Naive thymus-derived CD8-positive, alpha-beta T cell (primary cell): ENCODE measurements around the gene PCDHA7. TPM values are rescaled to one million over a fixed set of nuclear protein-coding genes. Genes with fewer than 3 reads are reported as not detected.
A peak's percentile ranks its signal among the peaks of the same experiment; 100 is the strongest.
"Not testable (repeated sequence)": the region's sequence is repeated elsewhere in the genome, so short reads cannot be mapped to it uniquely, and the experiment has no call there.

Experiments used
- ATAC-seq, 2 donors: fragments of 150-1000 bp; cut with Tn5 transposase in 1 of 2; sonication (Bioruptor Pico), chemical (Tn5 transposase) in 1 of 2; 1 replicate in 1 of 2; 2 replicates in 1 of 2; pipeline ENCODE4 v1.10.0; 2021; ENCODE audit warnings: mild to moderate bottlenecking in 2 of 2, moderate library complexity in 2 of 2
- POLR2A ChIA-PET: fragments of 350-600 bp; sonication (Branson Sonifier 250); formaldehyde crosslinking; loops from one replicate; lab custom pipeline; 2021; ENCODE audit warnings: antibody characterized with exemption; lab: Charles Lee
- DNase-seq, 10 donors: peaks; one replicate each; pipeline versions ENCODE4 v3.0.0 to v3.0.0-alpha.2; 2020 to 2022
- H3K27ac Mint-ChIP-seq, 10 donors: one replicate each; pipeline ENCODE4 v1.8.0; 2020 to 2022; ENCODE audit warnings: mild to moderate bottlenecking in 10 of 10, mixed read lengths in 10 of 10, moderate library complexity in 4 of 10, inconsistent platforms in 1 of 10
- H3K27me3 Mint-ChIP-seq, 5 donors: one replicate each; pipeline ENCODE4 v1.8.0; 2021 to 2022; ENCODE audit warnings: mixed read lengths in 5 of 5
- H3K36me3 Mint-ChIP-seq, 3 donors: one replicate each; pipeline ENCODE4 v1.8.0; 2020 to 2022; ENCODE audit warnings: mixed read lengths in 3 of 3, mild to moderate bottlenecking in 2 of 3, inconsistent platforms in 1 of 3
- H3K4me1 Mint-ChIP-seq, 4 donors: one replicate each; pipeline ENCODE4 v1.8.0; 2021 to 2022; ENCODE audit warnings: mixed read lengths in 4 of 4
- H3K4me3 Mint-ChIP-seq, 10 donors: one replicate each; pipeline ENCODE4 v1.8.0; 2020 to 2022; ENCODE audit warnings: mild to moderate bottlenecking in 10 of 10, mixed read lengths in 10 of 10, moderate library complexity in 6 of 10, inconsistent platforms in 1 of 10
- H3K9me3 Mint-ChIP-seq, 9 donors: one replicate each; pipeline ENCODE4 v1.8.0; 2020 to 2022; ENCODE audit warnings: mixed read lengths in 9 of 9, mild to moderate bottlenecking in 3 of 9, inconsistent platforms in 1 of 9, moderate library complexity in 1 of 9
- polyA plus RNA-seq, 3 donors: library from polyadenylated mRNA; unstranded; fragments of 300-500 nt; fragmentation: Illumina TruSeq; gene quantifications; one replicate each; pipeline ENCODE4 v1.2.3, GENCODE V29; 2021
- total RNA-seq, 8 experiments: library from RNA in 2 of 8; stranded (reverse) in 2 of 8; gene quantifications; one replicate each; pipeline ENCODE4 v1.2.3 and lab custom pipeline; 2021 to 2026

PCDHA7 gene
- total and polyA plus RNA-seq, 5 experiments from 2014 or later, result not detected

- peak overlapping the region in 1 of 10 donors; percentile 40 for H3K27ac Mint-ChIP-seq
- peaks cover 0 to 53% (median 39%) of the 10 kb centered on the region in 9 donors for H3K9me3 Mint-ChIP-seq
- H3K4me3 Mint-ChIP-seq, result no peak overlapping the region
- DNase-seq, result no peak
- H3K36me3 Mint-ChIP-seq, result peaks cover 11 to 27% (median 18%) of the 10 kb centered on the region in 3 donors
- H3K4me1 Mint-ChIP-seq, result no peaks in the 10 kb centered on the region
- no peak for ATAC-seq
- POLR2A ChIA-PET, result no interaction called here
- H3K27me3 Mint-ChIP-seq, result peaks cover 8 to 56% (median 27%) of the 10 kb centered on the region in 5 donors
Measured at GRCh38 chr5:140857177-140857986, 23.3 kb downstream of the PCDHA7 start.

- H3K9me3 Mint-ChIP-seq, result peaks cover 0 to 49% (median 38%) of the 10 kb centered on the region in 9 donors
- H3K4me1 Mint-ChIP-seq, result no peaks in the 10 kb centered on the region
- no peak overlapping the region for H3K4me3 Mint-ChIP-seq
- ATAC-seq (no peak), DNase-seq (no peak)
- H3K27me3 Mint-ChIP-seq, result peaks cover 8 to 51% (median 26%) of the 10 kb centered on the region in 5 donors
- peaks cover 11 to 27% (median 18%) of the 10 kb centered on the region in 3 donors for H3K36me3 Mint-ChIP-seq
- peak overlapping the region in 1 of 10 donors; percentile 40 for H3K27ac Mint-ChIP-seq
- POLR2A ChIA-PET, result no interaction called here
Measured at GRCh38 chr5:140857987-140858240, 23.8 kb downstream of the PCDHA7 start.

GRCh38 chr5:140862441-140863295 lies 28.6 kb downstream of the PCDHA7 start:
- Mint-ChIP-seq H3K27me3 (peaks cover 15 to 48% (median 23%) of the 10 kb centered on the region in 5 donors), H3K4me1 (no peaks in the 10 kb centered on the region), H3K36me3 (peaks cover 0 to 16% (median 6%) of the 10 kb centered on the region in 3 donors), H3K4me3 (no peak overlapping the region), H3K27ac (no peak overlapping the region), H3K9me3 (peaks cover 0 to 43% (median 29%) of the 10 kb centered on the region in 9 donors)
- DNase-seq, result no peak
- POLR2A ChIA-PET, result no interaction called here
- no peak for ATAC-seq

- no peak within 1 kb of the TSS for H3K27ac Mint-ChIP-seq
- POLR2A ChIA-PET, result no interaction called here
- H3K9me3 Mint-ChIP-seq, result peaks cover 0 to 52% (median 20%) of the 10 kb centered on the region in 9 donors
- H3K4me1 Mint-ChIP-seq, result peaks cover 0 to 1% (median 0%) of the 10 kb centered on the region in 4 donors
- no peak within 1 kb of the TSS for H3K4me3 Mint-ChIP-seq
- peaks cover 8 to 12% (median 12%) of the 10 kb centered on the region in 3 donors for H3K36me3 Mint-ChIP-seq
- H3K27me3 Mint-ChIP-seq, result peaks cover 11 to 50% (median 23%) of the 10 kb centered on the region in 5 donors
- DNase-seq, result no peak
- ATAC-seq, result no peak
Measured at GRCh38 chr5:140868721-140869554, 34.9 kb downstream of the PCDHA7 start, which contains the start of gene PCDHA11. Gene PCDHA11, plus strand, starts transcription at chr5:140868957. Its CDS starts 147 bp downstream, at chr5:140869104.

GRCh38 chr5:140869555-140869886 lies 35.5 kb downstream of the PCDHA7 start:
- Mint-ChIP-seq H3K4me3 (no peak overlapping the region), H3K27ac (no peak overlapping the region), H3K9me3 (peaks cover 0 to 55% (median 20%) of the 10 kb centered on the region in 9 donors), H3K4me1 (peaks cover 0 to 1% (median 0%) of the 10 kb centered on the region in 4 donors), H3K27me3 (peaks cover 13 to 50% (median 27%) of the 10 kb centered on the region in 5 donors), H3K36me3 (peaks cover 8 to 17% (median 15%) of the 10 kb centered on the region in 3 donors)
- POLR2A ChIA-PET, result no interaction called here
- ATAC-seq (no peak), DNase-seq (no peak)

- POLR2A ChIA-PET, result no interaction called here
- Mint-ChIP-seq H3K4me1 (peaks cover 0 to 1% (median 0%) of the 10 kb centered on the region in 4 donors), H3K9me3 (peaks cover 0 to 61% (median 26%) of the 10 kb centered on the region in 9 donors), H3K27ac (no peak overlapping the region), H3K4me3 (no peak overlapping the region), H3K36me3 (peaks cover 8 to 22% (median 21%) of the 10 kb centered on the region in 3 donors), H3K27me3 (peaks cover 11 to 51% (median 32%) of the 10 kb centered on the region in 5 donors)
- DNase-seq, result no peak
- ATAC-seq, result no peak
Measured at GRCh38 chr5:140870221-140871201, 36.4 kb downstream of the PCDHA7 start.

- Mint-ChIP-seq H3K27me3 (peaks cover 29 to 53% (median 39%) of the 10 kb centered on the region in 5 donors), H3K36me3 (peaks cover 5 to 39% (median 27%) of the 10 kb centered on the region in 3 donors), H3K27ac (peak within 1 kb of the TSS in 1 of 10 donors; percentile 13), H3K4me1 (no peaks in the 10 kb centered on the region), H3K4me3 (no peak within 1 kb of the TSS), H3K9me3 (peaks cover 13 to 70% (median 35%) of the 10 kb centered on the region in 9 donors)
- ATAC-seq, result no peak
- no peak for DNase-seq
- POLR2A ChIA-PET, result no interaction called here
Measured at GRCh38 chr5:140875085-140876065, 41.3 kb downstream of the PCDHA7 start, which contains the start of gene PCDHA12. Gene PCDHA12, plus strand, starts transcription at chr5:140875308. Its CDS starts 165 bp downstream, at chr5:140875473.

GRCh38 chr5:140876541-140877261 lies 42.6 kb downstream of the PCDHA7 start:
- peaks cover 8 to 51% (median 29%) of the 10 kb centered on the region in 3 donors for H3K36me3 Mint-ChIP-seq
- not testable (repeated sequence) for DNase-seq, ATAC-seq, H3K4me1 Mint-ChIP-seq, H3K4me3 Mint-ChIP-seq
- H3K27me3 Mint-ChIP-seq, result peaks cover 41 to 63% (median 47%) of the 10 kb centered on the region in 5 donors
- POLR2A ChIA-PET, result interaction anchor here (0.7 kb wide), 1 partner anchor 13 kb away, joined by 3 read pairs; no protein-coding TSS in a partner anchor
- H3K9me3 Mint-ChIP-seq, result peaks cover 19 to 79% (median 44%) of the 10 kb centered on the region in 9 donors
- peak overlapping the region in 1 of 10 donors; percentile 87 for H3K27ac Mint-ChIP-seq

- POLR2A ChIA-PET, result no interaction called here
- H3K27ac Mint-ChIP-seq, result no peak overlapping the region
- H3K4me1 Mint-ChIP-seq, result no peaks in the 10 kb centered on the region
- peaks cover 21 to 79% (median 40%) of the 10 kb centered on the region in 9 donors for H3K9me3 Mint-ChIP-seq
- H3K27me3 Mint-ChIP-seq, result peaks cover 45 to 66% (median 46%) of the 10 kb centered on the region in 5 donors
- H3K4me3 Mint-ChIP-seq, result no peak overlapping the region
- peaks cover 5 to 50% (median 29%) of the 10 kb centered on the region in 3 donors for H3K36me3 Mint-ChIP-seq
- ATAC-seq (no peak), DNase-seq (no peak)
Measured at GRCh38 chr5:140877262-140877581, 43.2 kb downstream of the PCDHA7 start.
